GM18498 (cell line): ENCODE results near the gene ACVR2B.

Experiments used
- ATAC-seq: cut with Tn5 transposase; IDR thresholded peaks from one replicate; pipeline ENCODE4 v1.9.1; 2021; ENCODE audit warnings: mild to moderate bottlenecking, moderate library complexity; ENCODE audit not compliant: unreplicated experiment

The ACVR2B gene

DNA sequence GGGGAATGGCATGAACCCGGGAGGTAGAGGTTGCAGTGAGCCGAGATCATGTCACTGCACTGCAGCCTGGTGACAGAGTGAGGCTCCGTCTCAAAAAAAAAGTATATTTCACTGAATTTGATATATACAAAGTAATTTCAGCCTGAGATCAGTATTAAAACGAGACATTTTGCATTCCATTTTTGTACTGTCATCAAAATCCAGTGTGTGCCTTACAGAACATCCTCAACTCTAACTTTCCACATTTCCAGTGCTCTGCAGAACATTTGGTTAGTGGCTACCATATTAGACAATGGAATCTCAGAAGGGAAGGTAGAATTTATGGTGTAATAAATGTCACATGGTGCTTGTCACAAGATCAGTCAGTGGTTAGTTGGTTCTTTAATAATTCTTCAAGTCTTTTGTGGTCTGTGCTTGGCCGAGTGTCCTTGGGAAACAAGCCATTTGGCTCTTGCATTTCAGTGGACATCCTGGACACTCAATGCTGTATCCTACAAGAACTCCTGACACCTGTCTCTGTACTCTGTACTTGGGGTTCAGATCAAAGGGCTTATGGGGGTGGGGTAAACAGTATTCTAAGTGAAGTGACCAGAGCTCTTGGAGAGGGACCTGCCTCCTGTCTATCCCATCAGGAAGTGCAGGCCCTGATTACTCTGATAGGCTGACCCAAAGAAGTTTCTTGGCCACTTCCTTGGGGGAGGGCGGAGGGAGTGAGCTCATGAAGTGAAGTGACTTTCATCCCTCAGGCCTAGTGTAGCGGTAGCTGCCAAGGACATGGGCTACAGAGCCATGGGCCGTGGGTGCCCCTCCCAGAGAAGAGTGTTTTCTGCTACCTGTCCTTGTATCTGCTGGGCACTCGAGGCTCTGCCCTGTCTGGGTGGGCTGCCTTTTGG lies 3.7 kb downstream of the ACVR2B start:
- no peak for ATAC-seq

GRCh38 chr3:38458796-38459498 lies 5.3 kb downstream of the ACVR2B start:
- ATAC-seq = no peak

GRCh38 chr3:38459499-38460048 lies 5.9 kb downstream of the ACVR2B start:
- ATAC-seq = no peak

DNA sequence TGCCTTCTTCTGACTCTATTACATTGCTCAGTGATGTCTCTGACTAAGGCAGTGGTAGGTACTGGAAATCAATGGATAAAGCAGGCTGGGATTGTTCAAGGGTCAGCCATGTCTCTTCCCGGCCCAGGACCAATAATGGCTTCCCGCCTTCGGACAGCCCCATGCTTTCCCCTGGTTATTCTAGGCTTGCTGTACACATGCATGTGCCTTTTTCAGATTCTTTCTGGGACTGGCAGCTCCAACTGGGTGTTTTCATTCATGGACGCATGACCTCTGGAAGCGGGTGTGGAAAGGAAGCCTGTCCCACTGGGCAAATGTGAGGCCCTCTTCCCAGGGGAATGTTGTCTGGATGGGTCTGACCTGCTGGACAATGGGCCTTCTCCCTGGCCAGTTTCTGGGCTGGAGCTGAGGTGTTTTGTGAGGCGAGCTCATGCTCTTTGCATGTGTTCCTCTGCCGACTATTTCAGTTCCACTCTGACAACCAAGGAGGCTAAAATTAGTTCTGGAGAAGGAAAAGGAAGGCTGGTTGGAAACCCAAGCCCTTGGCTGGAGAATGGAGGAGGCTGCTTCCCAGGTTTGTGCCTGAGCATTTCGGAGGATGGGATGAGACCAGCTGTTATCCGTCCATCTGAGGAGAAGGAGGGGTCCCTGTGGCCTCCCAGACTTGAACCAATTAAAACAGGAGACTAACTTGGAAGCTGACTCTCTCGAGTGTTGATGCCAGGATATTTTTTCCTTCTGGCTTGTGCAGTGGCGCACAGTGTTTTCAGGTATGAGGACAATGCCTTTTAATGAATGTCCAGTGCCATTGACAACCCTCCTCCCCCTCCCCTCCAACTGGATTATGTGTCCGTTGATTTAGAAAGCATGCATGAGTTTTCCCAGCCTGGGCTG lies 6.9 kb downstream of the ACVR2B start:
- ATAC-seq = no peak

DNA sequence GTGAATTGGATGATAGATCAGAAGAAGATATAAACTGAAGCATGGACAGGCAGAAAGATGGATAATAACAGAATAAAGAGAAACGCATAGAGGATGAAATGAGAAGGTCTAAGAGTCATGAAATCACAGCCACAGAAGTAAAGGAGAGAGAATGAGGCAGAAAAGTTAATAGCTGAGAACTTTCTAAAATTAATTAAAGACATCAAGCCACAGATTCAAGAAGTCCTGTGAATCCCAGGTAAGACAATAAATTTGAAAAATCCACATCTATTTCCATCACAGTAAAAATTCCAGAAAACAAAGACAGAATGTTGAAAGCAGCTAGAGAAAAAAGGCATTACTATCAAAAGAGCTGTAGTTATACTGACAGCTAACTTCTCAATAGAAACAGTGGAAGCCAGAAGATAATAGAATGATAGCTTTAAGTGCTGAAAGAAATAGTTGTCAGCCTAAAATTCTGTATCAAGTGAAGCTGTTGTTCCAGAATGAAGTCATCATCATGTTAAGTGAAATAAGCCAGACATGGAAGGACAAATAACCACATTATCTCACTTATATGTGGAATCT lies 12.0 kb downstream of the ACVR2B start:
- no peak for ATAC-seq

- no peak for ATAC-seq
Measured at GRCh38 chr3:38468765-38469164, 15.1 kb downstream of the ACVR2B start.

DNA sequence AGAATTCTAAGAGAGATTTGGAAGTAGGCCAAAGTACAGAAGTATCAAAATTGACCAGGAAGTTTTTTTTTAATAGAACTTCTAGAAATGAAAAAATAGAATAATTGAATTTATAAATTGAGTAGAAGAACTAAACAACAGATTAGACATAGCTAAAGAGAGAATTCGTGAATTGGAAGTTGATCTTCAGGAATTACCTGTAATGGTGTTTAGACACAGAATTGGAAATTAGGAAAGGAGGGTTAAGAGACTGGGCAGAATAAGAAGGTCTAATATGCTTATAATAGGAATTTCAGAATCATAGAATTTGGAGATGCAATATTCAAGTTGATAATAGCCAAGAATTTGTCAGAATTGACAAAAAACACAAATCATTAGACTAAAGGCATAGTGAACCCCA lies 16.2 kb downstream of the ACVR2B start:
- ATAC-seq = no peak

DNA sequence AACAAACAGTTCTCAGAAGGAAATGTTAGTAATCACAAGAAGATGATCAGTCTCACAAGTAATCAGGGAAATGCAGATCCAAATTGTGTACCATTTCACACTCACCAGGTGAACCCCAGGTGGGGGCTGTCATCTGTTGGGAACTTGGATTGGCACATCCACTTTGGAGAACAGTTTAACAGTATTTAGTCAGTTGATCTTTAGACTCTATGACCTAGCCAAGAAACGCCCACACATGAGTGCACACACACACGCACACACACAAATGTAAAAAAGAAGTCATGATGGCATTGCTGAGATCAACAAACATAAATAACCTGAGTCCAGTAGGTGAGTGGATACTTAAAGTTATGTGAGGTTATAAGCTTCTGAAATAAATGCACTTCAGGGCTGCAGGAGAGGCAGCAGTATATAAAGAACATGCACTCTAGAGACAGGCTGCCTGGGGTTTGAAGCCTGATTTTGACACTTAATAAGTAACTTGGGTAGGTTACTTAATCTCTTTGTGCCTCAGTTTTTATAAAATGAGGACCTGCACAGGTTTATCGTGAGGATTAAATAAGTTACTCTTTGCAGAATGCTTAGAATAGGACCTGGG lies 17.7 kb downstream of the ACVR2B start:
- ATAC-seq = no peak

DNA sequence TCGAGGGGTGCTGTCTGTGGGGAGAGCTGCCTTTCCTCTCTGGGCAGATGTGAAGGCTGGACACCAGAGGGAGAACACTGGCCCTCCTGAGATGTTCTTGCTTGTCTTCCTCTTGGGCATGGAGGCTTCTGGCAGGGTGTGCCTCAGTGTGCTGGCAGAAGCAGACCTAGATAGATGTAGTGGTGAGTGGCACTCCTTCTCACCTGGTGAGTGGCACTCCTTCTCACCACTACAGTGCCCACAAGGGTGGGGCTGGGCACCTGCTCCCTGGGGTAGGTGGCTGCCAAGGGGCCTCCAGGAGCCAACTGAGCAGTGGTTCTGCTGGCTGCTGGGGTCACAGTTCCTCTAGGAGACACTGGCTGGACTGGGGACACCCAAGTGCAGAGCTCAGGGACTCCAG lies 18.7 kb downstream of the ACVR2B start:
- ATAC-seq = no peak

- ATAC-seq = no peak
Measured at GRCh38 chr3:38473229-38473628, 19.5 kb downstream of the ACVR2B start.

DNA sequence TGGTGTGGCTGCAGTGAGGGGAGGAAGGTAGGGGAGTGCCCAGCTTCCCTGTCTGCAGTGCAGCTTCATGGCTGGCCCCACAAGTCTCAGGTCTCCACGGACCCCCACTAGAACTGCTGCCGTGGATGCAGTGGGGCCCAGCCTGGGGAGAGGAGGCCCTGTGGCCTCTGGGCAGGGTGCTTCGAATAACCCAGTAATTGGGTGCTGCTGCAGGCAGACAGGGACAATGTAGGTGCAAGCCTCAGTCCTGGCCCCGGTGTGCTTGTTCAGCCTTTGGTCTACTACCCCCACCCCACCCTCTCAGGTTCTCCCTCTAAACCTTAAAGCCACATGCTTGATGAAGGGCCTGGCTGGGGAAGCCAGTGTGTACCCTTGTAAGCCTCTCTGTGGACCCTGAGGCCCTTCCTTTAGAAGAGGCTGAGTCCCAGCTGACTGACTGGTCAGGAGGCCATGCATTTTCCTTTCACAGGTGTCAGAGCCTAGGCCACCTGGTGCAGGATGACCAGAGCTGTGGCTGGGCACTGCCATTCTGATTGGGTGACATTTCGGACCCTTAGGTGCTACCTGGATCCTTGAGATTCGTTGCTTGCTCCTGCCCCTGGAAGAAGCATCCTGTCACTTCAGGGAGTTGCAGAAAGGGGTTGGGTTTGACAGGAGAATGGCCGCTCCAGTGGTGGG lies 21.4 kb downstream of the ACVR2B start:
- no peak for ATAC-seq

DNA sequence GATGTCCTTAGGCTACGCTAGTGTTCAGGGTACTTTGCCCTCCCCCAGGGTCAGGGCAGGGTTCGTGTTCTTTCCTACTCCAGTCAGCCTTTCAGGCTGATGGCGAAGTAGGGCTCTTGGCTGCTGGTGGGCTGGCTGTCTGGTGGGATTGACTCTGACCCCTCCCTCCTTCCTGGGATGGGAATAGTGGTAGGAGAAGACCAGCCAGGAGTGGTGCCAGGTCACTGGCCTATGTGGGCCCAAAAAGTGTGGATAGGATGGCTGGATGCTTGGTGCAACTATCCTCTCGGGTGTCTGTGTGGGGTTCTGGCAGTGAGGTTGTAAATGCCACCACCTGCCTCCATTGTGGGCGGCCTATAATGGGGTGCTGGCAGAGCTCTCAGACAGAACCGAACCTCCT lies 22.0 kb downstream of the ACVR2B start:
- no peak for ATAC-seq

GRCh38 chr3:38476157-38476756 lies 22.6 kb downstream of the ACVR2B start:
- no peak for ATAC-seq

DNA sequence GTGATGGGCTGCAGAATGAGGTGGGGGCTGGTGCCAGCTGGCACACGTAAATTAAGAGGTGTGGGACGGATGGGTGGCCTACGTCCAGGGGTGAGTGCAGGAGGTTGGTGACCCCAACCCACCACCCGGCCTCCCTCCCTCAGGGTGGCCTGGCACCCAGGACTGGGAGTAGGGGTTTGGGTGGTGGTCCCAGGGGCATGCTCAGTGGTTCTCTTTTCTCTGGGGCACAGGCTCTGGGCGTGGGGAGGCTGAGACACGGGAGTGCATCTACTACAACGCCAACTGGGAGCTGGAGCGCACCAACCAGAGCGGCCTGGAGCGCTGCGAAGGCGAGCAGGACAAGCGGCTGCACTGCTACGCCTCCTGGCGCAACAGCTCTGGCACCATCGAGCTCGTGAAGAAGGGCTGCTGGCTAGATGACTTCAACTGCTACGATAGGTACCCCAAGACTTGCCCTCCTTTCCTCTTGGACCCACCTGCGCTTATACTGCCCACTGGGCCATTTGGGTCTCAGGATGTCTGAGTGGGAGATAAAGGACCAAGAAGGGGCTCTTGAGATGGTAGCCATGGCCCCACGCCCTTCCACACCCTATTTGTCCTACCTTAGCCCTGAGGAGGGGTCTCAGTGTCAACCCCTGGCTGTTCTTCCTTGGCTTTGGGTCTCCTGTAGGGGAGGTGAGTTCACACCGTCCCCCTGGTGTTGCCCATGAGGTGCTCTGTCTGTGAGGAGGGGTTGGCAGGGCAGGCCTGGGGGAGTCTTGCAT lies 23.5 kb downstream of the ACVR2B start:
- no peak for ATAC-seq

- no peak for ATAC-seq
Measured at GRCh38 chr3:38477839-38478450, 24.3 kb downstream of the ACVR2B start.

DNA sequence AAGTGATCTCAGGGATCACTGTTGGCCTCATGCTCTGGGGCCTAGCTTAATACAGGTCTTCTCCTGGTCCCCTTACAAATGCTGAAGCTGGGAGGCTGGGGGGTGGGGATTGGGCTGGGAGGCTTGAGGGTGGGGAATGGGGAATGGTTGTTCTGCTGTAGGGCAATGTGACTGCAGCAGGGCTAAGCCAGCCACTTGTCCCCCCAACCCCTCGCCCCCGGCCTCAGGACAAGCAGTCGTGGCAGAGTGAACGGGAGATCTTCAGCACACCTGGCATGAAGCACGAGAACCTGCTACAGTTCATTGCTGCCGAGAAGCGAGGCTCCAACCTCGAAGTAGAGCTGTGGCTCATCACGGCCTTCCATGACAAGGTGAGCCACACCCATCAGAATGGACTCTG lies 25.2 kb downstream of the ACVR2B start:
- no peak for ATAC-seq

- peak; percentile 65 for ATAC-seq
Measured at GRCh38 chr3:38479431-38480092, 25.9 kb downstream of the ACVR2B start.

DNA sequence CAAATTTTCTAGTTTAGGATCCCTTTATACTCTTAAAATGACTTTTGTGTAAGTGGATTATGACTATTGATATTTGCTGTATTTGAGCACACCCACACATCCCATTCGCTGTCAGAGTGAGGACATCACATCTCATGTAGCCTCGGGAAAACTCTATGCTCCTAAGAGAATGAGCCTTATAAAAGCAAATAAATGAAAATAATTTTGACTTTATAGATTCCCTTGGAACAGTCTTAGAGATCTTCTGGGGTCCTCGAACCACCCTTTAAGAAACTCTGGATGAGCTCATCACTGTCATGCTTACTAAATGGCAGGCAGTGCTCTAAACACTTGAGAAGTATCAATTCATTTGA lies 26.4 kb downstream of the ACVR2B start:
- no peak for ATAC-seq
